GM23338 (cell line): ENCODE data around the gene CDKN1A. TPM values are rescaled to one million over a fixed set of nuclear protein-coding genes. Genes with fewer than 3 reads are reported as not detected.

Experiments
- ATAC-seq: fragments of 200-7000 bp; cut with Tn5 transposase; 3 replicates; pipeline ENCODE4 v1.9.1; 2020
- DNase-seq: peaks from one replicate; pipeline ENCODE4 v3.0.0-alpha.2; 2015; ENCODE audit warnings: low spot score
- H2AFZ ChIP-seq: fragments of 200-600 bp; sonication (generic); 2 replicates; pipeline ENCODE4 v1.8.0; 2016; ENCODE audit warnings: antibody characterized with exemption, mild to moderate bottlenecking, moderate library complexity
- H3F3A ChIP-seq: fragments of 200-600 bp; sonication (generic); replicated peaks from 2 replicates; pipeline ENCODE4 v1.8.0; 2017; ENCODE audit warnings: antibody characterized with exemption, mixed run types, low read depth
- H3K27ac ChIP-seq: fragments of 200-600 bp; sonication (generic); 2 replicates; pipeline ENCODE4 v1.6.1; 2016; ENCODE audit warnings: low read depth
- H3K27me3 ChIP-seq: fragments of 200-600 bp; sonication (generic); 2 replicates; pipeline ENCODE4 v1.8.0; 2016; ENCODE audit warnings: mild to moderate bottlenecking, mixed run types, moderate library complexity; ENCODE audit not compliant: insufficient read depth
- H3K36me3 ChIP-seq: fragments of 200-600 bp; sonication (generic); 2 replicates; pipeline ENCODE4 v1.8.0; 2016; ENCODE audit warnings: mild to moderate bottlenecking; ENCODE audit not compliant: insufficient read depth
- H3K4me1 ChIP-seq: fragments of 200-600 bp; sonication (generic); 2 replicates; pipeline ENCODE4 v1.8.0; 2016; ENCODE audit warnings: mild to moderate bottlenecking, moderate library complexity; ENCODE audit not compliant: insufficient read depth
- H3K4me2 ChIP-seq: fragments of 200-600 bp; sonication (generic); 2 replicates; pipeline ENCODE4 v1.7.1; 2017; ENCODE audit warnings: mixed run types
- H3K4me3 ChIP-seq: fragments of 200-600 bp; sonication (generic); 2 replicates; pipeline ENCODE4 v1.6.1; 2016; ENCODE audit warnings: mixed run types
- H3K79me2 ChIP-seq: fragments of 200-600 bp; sonication (generic); replicated peaks from 2 replicates; pipeline ENCODE4 v1.8.0; 2017; ENCODE audit warnings: mild to moderate bottlenecking; ENCODE audit not compliant: insufficient read depth
- H3K9me2 ChIP-seq: fragments of 200-600 bp; sonication (generic); 2 replicates; pipeline ENCODE4 v1.8.0; 2017; ENCODE audit not compliant: insufficient read depth
- H4K20me1 ChIP-seq: fragments of 200-600 bp; sonication (generic); replicated peaks from 2 replicates; pipeline ENCODE4 v1.8.0; 2017; ENCODE audit warnings: mild to moderate bottlenecking; ENCODE audit not compliant: insufficient read depth
- H3K27ac Mint-ChIP-seq: 2 replicates; pipeline ENCODE4 v1.8.0; 2020; ENCODE audit warnings: inconsistent platforms, mild to moderate bottlenecking, moderate library complexity, mixed read lengths
- H3K27me3 Mint-ChIP-seq: 3 replicates; pipeline ENCODE4 v1.8.0; 2022; ENCODE audit warnings: low read depth, mild to moderate bottlenecking, moderate library complexity, mixed read lengths, inconsistent platforms; ENCODE audit not compliant: insufficient read depth, poor library complexity
- H3K36me3 Mint-ChIP-seq: 3 replicates; pipeline ENCODE4 v1.8.0; 2021; ENCODE audit warnings: low read depth, mild to moderate bottlenecking, inconsistent platforms, moderate library complexity, mixed read lengths
- H3K4me1 Mint-ChIP-seq: 3 replicates; pipeline ENCODE4 v1.8.0; 2020; ENCODE audit warnings: mild to moderate bottlenecking, inconsistent platforms, mixed read lengths
- H3K4me3 Mint-ChIP-seq: 3 replicates; pipeline ENCODE4 v1.8.0; 2021; ENCODE audit warnings: moderate library complexity, mild to moderate bottlenecking, inconsistent platforms, mixed read lengths
- H3K9me3 Mint-ChIP-seq: 3 replicates; pipeline ENCODE4 v1.8.0; 2020; ENCODE audit warnings: moderate library complexity, mild to moderate bottlenecking, inconsistent platforms, mixed read lengths
- CREB1 ChIP-seq: fragments of 250-450 bp; sonication (Bioruptor Pico); IDR thresholded peaks from 2 replicates; pipeline ENCODE4 v1.5.0; 2020; ENCODE audit warnings: low read depth, mild to moderate bottlenecking, moderate library complexity
- EZH2 ChIP-seq: fragments of 200-600 bp; sonication (generic); IDR thresholded peaks from one replicate; pipeline ENCODE4 v1.8.0; 2017; ENCODE audit warnings: antibody characterized with exemption, mild to moderate bottlenecking, low read depth; ENCODE audit not compliant: unreplicated experiment
- EZH2phosphoT487 ChIP-seq: fragments of 200-600 bp; sonication (generic); IDR thresholded peaks from one replicate; pipeline ENCODE4 v1.8.1; 2018; ENCODE audit warnings: antibody characterized with exemption; ENCODE audit not compliant: unreplicated experiment
- NANOG ChIP-seq: IDR thresholded peaks from 2 replicates; pipeline ENCODE4 v1.6.1; 2016; ENCODE audit warnings: antibody characterized with exemption, borderline replicate concordance
- POLR2AphosphoS5 ChIP-seq: IDR thresholded peaks from 2 replicates; pipeline ENCODE4 v1.6.1; 2016; ENCODE audit warnings: antibody characterized with exemption, low read depth
- REST ChIP-seq: IDR thresholded peaks from one replicate; pipeline ENCODE4 v1.6.1; 2018; ENCODE audit warnings: antibody characterized with exemption; ENCODE audit not compliant: unreplicated experiment
- STAT1 ChIP-seq: IDR thresholded peaks from one replicate; pipeline ENCODE4 v1.6.1; 2016; ENCODE audit warnings: antibody characterized with exemption; ENCODE audit not compliant: unreplicated experiment
- ZNF114 ChIP-seq: fragments of 250-450 bp; sonication (Bioruptor Pico); IDR thresholded peaks from 2 replicates; pipeline ENCODE4 v1.5.0; 2020; ENCODE audit warnings: mild to moderate bottlenecking, moderate library complexity
- ZNF331 ChIP-seq: fragments of 250-450 bp; sonication (Bioruptor Pico); IDR thresholded peaks from 2 replicates; pipeline ENCODE4 v1.5.0; 2020; ENCODE audit warnings: low read depth, mild to moderate bottlenecking, moderate library complexity
- polyA plus RNA-seq: library from polyadenylated mRNA; unstranded; fragments of >200 nt; fragmentation: Nextera tagmentation; extraction: Ambion mirVana; gene quantifications from 2 replicates; pipeline ENCODE4 v1.2.1, GENCODE V29; 2016
- total RNA-seq: library from RNA; depleted of rRNA; stranded (reverse); fragments of >200 nt; shearing (Covaris generic); gene quantifications from 2 replicates; pipeline ENCODE4 v1.2.3, GENCODE V29; 2014
- TF ChIP-seq, protein P1 (sequence below): fragments of 250-450 bp; sonication (Bioruptor Pico); IDR thresholded peaks from 2 replicates; pipeline ENCODE4 v1.5.0; 2020; ENCODE audit warnings: mild to moderate bottlenecking, moderate library complexity
- TF ChIP-seq, protein P2 (sequence below): IDR thresholded peaks from 2 replicates; pipeline ENCODE4 v1.6.1; 2016; ENCODE audit warnings: antibody characterized with exemption
- TF ChIP-seq, protein P3 (sequence below), 2 experiments: fragments of 200-600 bp in 1 of 2; sonication (generic) in 1 of 2; conservative IDR thresholded peaks; 2 replicates each; pipeline versions ENCODE4 v1.5.1 to v1.6.1; 2016 to 2017; ENCODE audit warnings: antibody characterized with exemption in 2 of 2, low read depth in 2 of 2, mild to moderate bottlenecking in 2 of 2, moderate library complexity in 1 of 2

Gene CDKN1A
- total and polyA plus RNA-seq, 2 experiments from 2014 or later = 31.5 to 45.6 TPM

DNA sequence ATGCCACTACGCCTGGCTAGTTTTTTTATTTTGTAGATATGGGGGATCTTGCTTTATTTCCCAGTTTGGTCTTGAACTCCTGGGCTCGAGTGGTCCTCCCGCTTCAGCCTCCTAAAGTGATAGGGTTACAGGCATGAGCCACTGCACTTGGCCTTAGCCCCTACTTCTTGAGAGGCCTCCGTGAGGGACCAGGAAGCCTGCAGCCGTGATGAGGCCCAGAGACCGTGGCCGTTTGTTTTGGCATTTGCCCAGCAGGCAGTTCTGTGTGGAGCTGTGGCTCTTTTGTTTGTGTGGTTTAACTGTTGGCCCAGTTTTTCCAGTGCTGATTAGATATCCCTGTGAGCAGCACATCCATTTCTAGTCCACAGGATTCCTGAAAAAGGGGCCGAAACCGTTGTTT lies 44.6 kb upstream of the CDKN1A start:
- Mint-ChIP-seq H3K4me1 (peaks cover 9% of the 10 kb centered on the region; the same call in 2 of the 3 replicates), H3K27ac (no peak overlapping the region), H3K9me3 (no peaks in the 10 kb centered on the region), H3K27me3 (peaks cover 8% of the 10 kb centered on the region), H3K36me3 (no peaks in the 10 kb centered on the region), H3K4me3 (no peak overlapping the region)
- H3K79me2 ChIP-seq = no peaks in the 10 kb centered on the region
- no peak for DNase-seq
- no peak overlapping the region for H3K27ac ChIP-seq
- peak overlapping the region; percentile 80; the same call in 1 of the 2 replicates for H2AFZ ChIP-seq
- no peaks in the 10 kb centered on the region for H3K4me1 ChIP-seq
- H3K9me2 ChIP-seq = no peaks in the 10 kb centered on the region
- no peak for ATAC-seq
- H3K4me3 ChIP-seq = no peak overlapping the region
- no peak overlapping the region for H3K4me2 ChIP-seq
- H3K36me3 ChIP-seq = no peaks in the 10 kb centered on the region
- H3K27me3 ChIP-seq = no peaks in the 10 kb centered on the region
- TF ChIP-seq STAT1 = no peak
- TF ChIP-seq POLR2AphosphoS5 = no peak
- TF ChIP-seq EZH2phosphoT487 = no peak
- TF ChIP-seq, protein P1, sequence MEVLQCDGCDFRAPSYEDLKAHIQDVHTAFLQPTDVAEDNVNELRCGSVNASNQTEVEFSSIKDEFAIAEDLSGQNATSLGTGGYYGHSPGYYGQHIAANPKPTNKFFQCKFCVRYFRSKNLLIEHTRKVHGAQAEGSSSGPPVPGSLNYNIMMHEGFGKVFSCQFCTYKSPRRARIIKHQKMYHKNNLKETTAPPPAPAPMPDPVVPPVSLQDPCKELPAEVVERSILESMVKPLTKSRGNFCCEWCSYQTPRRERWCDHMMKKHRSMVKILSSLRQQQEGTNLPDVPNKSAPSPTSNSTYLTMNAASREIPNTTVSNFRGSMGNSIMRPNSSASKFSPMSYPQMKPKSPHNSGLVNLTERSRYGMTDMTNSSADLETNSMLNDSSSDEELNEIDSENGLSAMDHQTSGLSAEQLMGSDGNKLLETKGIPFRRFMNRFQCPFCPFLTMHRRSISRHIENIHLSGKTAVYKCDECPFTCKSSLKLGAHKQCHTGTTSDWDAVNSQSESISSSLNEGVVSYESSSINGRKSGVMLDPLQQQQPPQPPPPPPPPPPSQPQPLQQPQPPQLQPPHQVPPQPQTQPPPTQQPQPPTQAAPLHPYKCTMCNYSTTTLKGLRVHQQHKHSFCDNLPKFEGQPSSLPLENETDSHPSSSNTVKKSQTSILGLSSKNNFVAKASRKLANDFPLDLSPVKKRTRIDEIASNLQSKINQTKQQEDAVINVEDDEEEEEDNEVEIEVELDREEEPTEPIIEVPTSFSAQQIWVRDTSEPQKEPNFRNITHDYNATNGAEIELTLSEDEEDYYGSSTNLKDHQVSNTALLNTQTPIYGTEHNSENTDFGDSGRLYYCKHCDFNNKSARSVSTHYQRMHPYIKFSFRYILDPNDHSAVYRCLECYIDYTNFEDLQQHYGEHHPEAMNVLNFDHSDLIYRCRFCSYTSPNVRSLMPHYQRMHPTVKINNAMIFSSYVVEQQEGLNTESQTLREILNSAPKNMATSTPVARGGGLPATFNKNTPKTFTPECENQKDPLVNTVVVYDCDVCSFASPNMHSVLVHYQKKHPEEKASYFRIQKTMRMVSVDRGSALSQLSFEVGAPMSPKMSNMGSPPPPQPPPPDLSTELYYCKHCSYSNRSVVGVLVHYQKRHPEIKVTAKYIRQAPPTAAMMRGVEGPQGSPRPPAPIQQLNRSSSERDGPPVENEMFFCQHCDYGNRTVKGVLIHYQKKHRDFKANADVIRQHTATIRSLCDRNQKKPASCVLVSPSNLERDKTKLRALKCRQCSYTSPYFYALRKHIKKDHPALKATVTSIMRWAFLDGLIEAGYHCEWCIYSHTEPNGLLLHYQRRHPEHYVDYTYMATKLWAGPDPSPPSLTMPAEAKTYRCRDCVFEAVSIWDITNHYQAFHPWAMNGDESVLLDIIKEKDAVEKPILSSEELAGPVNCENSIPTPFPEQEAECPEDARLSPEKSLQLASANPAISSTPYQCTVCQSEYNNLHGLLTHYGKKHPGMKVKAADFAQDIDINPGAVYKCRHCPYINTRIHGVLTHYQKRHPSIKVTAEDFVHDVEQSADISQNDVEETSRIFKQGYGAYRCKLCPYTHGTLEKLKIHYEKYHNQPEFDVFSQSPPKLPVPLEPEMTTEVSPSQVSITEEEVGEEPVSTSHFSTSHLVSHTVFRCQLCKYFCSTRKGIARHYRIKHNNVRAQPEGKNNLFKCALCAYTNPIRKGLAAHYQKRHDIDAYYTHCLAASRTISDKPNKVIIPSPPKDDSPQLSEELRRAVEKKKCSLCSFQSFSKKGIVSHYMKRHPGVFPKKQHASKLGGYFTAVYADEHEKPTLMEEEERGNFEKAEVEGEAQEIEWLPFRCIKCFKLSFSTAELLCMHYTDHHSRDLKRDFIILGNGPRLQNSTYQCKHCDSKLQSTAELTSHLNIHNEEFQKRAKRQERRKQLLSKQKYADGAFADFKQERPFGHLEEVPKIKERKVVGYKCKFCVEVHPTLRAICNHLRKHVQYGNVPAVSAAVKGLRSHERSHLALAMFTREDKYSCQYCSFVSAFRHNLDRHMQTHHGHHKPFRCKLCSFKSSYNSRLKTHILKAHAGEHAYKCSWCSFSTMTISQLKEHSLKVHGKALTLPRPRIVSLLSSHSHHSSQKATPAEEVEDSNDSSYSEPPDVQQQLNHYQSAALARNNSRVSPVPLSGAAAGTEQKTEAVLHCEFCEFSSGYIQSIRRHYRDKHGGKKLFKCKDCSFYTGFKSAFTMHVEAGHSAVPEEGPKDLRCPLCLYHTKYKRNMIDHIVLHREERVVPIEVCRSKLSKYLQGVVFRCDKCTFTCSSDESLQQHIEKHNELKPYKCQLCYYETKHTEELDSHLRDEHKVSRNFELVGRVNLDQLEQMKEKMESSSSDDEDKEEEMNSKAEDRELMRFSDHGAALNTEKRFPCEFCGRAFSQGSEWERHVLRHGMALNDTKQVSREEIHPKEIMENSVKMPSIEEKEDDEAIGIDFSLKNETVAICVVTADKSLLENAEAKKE (CRISPR knock-in tag) = no peak
- no peak for TF ChIP-seq ZNF114
- TF ChIP-seq, protein P2, sequence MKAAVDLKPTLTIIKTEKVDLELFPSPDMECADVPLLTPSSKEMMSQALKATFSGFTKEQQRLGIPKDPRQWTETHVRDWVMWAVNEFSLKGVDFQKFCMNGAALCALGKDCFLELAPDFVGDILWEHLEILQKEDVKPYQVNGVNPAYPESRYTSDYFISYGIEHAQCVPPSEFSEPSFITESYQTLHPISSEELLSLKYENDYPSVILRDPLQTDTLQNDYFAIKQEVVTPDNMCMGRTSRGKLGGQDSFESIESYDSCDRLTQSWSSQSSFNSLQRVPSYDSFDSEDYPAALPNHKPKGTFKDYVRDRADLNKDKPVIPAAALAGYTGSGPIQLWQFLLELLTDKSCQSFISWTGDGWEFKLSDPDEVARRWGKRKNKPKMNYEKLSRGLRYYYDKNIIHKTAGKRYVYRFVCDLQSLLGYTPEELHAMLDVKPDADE = no peak
- TF ChIP-seq, protein P3, sequence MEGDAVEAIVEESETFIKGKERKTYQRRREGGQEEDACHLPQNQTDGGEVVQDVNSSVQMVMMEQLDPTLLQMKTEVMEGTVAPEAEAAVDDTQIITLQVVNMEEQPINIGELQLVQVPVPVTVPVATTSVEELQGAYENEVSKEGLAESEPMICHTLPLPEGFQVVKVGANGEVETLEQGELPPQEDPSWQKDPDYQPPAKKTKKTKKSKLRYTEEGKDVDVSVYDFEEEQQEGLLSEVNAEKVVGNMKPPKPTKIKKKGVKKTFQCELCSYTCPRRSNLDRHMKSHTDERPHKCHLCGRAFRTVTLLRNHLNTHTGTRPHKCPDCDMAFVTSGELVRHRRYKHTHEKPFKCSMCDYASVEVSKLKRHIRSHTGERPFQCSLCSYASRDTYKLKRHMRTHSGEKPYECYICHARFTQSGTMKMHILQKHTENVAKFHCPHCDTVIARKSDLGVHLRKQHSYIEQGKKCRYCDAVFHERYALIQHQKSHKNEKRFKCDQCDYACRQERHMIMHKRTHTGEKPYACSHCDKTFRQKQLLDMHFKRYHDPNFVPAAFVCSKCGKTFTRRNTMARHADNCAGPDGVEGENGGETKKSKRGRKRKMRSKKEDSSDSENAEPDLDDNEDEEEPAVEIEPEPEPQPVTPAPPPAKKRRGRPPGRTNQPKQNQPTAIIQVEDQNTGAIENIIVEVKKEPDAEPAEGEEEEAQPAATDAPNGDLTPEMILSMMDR (conservative IDR thresholded peaks at IDR 0.05; ENCODE audit: low read depth in 2 of 2) = no peak
- TF ChIP-seq EZH2 = no peak
- no peak for TF ChIP-seq CREB1 (CRISPR knock-in tag)
- TF ChIP-seq REST = no peak
- TF ChIP-seq NANOG = no peak
- TF ChIP-seq ZNF331 (CRISPR knock-in tag) = no peak
- no peaks in the 10 kb centered on the region for H4K20me1 ChIP-seq
- no peaks in the 10 kb centered on the region for H3F3A ChIP-seq
